Measurements from ENCODE around the gene UBE2O.

DNA sequence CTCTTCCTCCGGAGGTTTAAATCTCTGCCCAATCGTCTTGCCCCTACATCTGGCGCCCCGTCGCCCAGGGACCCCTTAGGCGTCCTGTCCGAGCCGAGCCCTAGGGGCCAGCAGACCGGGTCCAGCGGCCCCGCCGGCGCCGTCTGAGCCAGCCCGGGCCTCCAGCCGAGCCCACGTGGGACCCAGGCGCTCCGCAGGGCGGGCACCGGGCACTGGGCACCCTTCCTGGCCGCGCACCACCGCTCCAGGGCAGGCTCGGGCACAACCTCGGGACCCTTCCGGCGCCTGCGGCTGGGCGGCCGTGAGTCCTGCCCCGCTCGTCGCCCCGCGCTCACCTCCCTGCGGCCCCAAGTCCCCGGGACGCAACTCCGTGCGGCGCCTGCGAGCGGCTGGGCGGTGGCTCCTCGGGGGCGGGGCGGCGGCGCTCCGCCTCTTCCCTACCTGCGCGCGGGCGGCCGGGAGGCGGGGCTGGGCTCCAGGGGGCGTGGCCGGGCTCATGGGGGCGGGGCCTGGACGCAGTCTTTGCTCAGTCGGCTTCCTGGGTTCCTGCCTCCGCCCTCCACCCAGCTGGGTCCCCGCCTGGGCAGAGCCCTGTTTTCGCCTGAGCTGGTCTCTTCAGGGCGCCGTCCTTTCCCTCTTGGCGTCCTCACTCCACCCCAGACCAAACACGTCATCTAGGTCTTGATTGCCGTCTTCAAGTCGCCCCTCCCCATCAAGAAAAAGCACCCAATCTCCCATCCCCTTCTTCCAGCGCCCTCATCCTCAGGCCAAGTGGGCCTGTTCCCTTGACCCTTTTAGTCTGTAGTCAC lies 48.3 kb upstream of the UBE2O start, which contains the start of gene RHBDF2:
- TF ChIP-seq TAF1 (conservative IDR thresholded peaks at IDR 0.05) (no peak), NR2F2 (IDR thresholded peaks at IDR 0.05) (no peak), FOXA1 (IDR thresholded peaks at IDR 0.05) (no peak), SP1 (IDR thresholded peaks at IDR 0.05) (no peak), GABPA (IDR thresholded peaks at IDR 0.05 in 1 of 2, conservative IDR thresholded peaks at IDR 0.05 in 1 of 2) (no peak), JUND (IDR thresholded peaks at IDR 0.05) (no peak)
- TF ChIP-seq, protein P1, sequence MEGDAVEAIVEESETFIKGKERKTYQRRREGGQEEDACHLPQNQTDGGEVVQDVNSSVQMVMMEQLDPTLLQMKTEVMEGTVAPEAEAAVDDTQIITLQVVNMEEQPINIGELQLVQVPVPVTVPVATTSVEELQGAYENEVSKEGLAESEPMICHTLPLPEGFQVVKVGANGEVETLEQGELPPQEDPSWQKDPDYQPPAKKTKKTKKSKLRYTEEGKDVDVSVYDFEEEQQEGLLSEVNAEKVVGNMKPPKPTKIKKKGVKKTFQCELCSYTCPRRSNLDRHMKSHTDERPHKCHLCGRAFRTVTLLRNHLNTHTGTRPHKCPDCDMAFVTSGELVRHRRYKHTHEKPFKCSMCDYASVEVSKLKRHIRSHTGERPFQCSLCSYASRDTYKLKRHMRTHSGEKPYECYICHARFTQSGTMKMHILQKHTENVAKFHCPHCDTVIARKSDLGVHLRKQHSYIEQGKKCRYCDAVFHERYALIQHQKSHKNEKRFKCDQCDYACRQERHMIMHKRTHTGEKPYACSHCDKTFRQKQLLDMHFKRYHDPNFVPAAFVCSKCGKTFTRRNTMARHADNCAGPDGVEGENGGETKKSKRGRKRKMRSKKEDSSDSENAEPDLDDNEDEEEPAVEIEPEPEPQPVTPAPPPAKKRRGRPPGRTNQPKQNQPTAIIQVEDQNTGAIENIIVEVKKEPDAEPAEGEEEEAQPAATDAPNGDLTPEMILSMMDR (IDR thresholded peaks at IDR 0.05; ENCODE audit: low read depth, low read length, missing input control): no peak
- TF ChIP-seq, protein P2, sequence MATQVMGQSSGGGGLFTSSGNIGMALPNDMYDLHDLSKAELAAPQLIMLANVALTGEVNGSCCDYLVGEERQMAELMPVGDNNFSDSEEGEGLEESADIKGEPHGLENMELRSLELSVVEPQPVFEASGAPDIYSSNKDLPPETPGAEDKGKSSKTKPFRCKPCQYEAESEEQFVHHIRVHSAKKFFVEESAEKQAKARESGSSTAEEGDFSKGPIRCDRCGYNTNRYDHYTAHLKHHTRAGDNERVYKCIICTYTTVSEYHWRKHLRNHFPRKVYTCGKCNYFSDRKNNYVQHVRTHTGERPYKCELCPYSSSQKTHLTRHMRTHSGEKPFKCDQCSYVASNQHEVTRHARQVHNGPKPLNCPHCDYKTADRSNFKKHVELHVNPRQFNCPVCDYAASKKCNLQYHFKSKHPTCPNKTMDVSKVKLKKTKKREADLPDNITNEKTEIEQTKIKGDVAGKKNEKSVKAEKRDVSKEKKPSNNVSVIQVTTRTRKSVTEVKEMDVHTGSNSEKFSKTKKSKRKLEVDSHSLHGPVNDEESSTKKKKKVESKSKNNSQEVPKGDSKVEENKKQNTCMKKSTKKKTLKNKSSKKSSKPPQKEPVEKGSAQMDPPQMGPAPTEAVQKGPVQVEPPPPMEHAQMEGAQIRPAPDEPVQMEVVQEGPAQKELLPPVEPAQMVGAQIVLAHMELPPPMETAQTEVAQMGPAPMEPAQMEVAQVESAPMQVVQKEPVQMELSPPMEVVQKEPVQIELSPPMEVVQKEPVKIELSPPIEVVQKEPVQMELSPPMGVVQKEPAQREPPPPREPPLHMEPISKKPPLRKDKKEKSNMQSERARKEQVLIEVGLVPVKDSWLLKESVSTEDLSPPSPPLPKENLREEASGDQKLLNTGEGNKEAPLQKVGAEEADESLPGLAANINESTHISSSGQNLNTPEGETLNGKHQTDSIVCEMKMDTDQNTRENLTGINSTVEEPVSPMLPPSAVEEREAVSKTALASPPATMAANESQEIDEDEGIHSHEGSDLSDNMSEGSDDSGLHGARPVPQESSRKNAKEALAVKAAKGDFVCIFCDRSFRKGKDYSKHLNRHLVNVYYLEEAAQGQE (IDR thresholded peaks at IDR 0.05): no peak
- TF ChIP-seq, protein P3, sequence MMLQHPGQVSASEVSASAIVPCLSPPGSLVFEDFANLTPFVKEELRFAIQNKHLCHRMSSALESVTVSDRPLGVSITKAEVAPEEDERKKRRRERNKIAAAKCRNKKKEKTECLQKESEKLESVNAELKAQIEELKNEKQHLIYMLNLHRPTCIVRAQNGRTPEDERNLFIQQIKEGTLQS (IDR thresholded peaks at IDR 0.05): no peak

Data from liver (tissue), 3 donors.